ENCODE measurements around the gene TNFRSF11A.

DNA sequence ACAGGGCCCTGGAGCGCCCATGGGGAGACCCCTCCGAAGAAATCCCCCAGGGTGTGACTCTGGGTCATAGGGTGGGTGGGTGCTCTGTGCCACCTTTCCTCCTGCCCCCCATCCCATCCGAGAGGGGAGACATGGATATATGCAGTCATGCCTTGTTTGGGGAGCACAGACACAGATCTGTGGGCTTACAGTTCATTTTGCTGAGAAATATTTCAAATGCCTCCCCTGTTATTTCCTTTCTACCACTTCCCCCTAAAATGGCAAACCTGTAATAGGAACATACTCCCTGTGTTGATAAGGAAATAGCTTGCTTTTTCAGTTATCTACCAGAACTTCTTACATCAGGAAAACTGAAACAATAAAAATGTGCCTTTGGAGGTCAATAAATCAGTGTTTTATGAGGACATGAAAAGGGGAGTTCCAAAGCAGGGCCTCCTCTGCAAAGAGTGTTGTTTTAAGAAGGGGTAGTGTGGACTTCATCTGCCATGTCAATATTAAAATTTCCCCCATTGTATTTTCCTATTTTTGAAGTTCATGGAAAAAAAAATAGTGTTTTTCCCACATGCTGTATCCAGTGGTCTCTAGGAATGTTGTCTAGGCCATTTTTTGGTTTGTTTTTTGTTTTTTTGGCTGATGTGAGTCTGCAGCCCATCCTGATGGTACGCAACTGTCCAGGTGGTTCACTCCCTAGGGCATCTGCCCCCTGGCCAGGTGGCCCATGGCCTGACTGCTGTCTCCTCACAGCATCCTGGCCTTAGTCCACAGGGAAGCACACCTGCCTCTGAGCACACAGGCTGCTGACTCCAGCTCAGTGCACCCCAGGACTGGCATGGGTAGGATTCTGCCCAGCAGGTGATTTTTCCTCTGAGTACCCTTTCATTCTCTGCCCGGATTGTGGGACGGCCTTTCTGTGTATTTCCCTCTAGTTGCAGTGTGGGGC lies 3.7 kb downstream of the TNFRSF11A start:
- TF ChIP-seq, protein P1, sequence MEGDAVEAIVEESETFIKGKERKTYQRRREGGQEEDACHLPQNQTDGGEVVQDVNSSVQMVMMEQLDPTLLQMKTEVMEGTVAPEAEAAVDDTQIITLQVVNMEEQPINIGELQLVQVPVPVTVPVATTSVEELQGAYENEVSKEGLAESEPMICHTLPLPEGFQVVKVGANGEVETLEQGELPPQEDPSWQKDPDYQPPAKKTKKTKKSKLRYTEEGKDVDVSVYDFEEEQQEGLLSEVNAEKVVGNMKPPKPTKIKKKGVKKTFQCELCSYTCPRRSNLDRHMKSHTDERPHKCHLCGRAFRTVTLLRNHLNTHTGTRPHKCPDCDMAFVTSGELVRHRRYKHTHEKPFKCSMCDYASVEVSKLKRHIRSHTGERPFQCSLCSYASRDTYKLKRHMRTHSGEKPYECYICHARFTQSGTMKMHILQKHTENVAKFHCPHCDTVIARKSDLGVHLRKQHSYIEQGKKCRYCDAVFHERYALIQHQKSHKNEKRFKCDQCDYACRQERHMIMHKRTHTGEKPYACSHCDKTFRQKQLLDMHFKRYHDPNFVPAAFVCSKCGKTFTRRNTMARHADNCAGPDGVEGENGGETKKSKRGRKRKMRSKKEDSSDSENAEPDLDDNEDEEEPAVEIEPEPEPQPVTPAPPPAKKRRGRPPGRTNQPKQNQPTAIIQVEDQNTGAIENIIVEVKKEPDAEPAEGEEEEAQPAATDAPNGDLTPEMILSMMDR (IDR thresholded peaks at IDR 0.05) = no peak
- TF ChIP-seq EZH2 (IDR thresholded peaks at IDR 0.05; ENCODE audit: borderline replicate concordance, insufficient read depth, low read depth, low read length, poor library complexity, severe bottlenecking) = no peak

Data from B cell (primary cell).